ENCODE measurements around the gene LPAR1.

DNA sequence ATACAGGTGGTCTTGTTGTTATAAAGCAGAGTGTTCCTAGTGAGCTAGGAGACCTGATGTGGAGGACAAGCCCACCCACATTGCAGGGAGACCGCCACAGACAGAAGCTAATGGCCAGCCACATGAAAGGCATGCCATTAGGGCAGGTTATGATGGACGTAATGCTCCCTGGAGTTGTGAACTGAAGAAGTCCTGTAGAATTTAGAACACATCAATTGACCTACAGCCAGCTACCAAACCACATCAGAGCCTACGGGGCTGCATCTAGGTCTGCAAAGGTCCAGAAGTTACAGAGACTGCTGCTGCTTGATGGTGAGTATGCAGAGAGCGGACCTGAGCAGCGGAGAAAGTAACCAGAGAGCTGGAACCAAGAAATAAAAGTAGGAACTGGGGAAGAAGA is 116.6 kb downstream of the LPAR1 start:
- TF ChIP-seq, protein P1, sequence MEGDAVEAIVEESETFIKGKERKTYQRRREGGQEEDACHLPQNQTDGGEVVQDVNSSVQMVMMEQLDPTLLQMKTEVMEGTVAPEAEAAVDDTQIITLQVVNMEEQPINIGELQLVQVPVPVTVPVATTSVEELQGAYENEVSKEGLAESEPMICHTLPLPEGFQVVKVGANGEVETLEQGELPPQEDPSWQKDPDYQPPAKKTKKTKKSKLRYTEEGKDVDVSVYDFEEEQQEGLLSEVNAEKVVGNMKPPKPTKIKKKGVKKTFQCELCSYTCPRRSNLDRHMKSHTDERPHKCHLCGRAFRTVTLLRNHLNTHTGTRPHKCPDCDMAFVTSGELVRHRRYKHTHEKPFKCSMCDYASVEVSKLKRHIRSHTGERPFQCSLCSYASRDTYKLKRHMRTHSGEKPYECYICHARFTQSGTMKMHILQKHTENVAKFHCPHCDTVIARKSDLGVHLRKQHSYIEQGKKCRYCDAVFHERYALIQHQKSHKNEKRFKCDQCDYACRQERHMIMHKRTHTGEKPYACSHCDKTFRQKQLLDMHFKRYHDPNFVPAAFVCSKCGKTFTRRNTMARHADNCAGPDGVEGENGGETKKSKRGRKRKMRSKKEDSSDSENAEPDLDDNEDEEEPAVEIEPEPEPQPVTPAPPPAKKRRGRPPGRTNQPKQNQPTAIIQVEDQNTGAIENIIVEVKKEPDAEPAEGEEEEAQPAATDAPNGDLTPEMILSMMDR (IDR thresholded peaks at IDR 0.05; ENCODE audit: low read length), result no peak
- TF ChIP-seq EZH2 (optimal IDR thresholded peaks at IDR 0.05; ENCODE audit: low read depth, low read length), result no peak
- no peak for TF ChIP-seq EZH2phosphoT487 (IDR thresholded peaks at IDR 0.05; ENCODE audit: low read length)

Measured in MM.1S (cell line).